WTC11 (cell line): ENCODE measurements around the gene SLC26A11.

Source experiments
- CREM ChIP-seq: sonication (generic); formaldehyde crosslinking; IDR thresholded peaks from 2 replicates; pipeline ENCODE4 v1.8.1; 2022; ENCODE audit warnings: mild to moderate bottlenecking, missing genetic modification reagents, moderate library complexity
- HMGA2 ChIP-seq: fragments of 250-450 bp; sonication (Bioruptor Pico); IDR thresholded peaks from 2 replicates; pipeline ENCODE4 v1.4.0; 2021; ENCODE audit warnings: mild to moderate bottlenecking, moderate library complexity
- TF ChIP-seq, protein P1 (sequence below): fragments of 200-600 bp; IDR thresholded peaks from 2 replicates; pipeline ENCODE4 v1.8.0; 2022; ENCODE audit warnings: antibody characterized with exemption
- TF ChIP-seq, protein P2 (sequence below): sonication (generic); formaldehyde crosslinking; IDR thresholded peaks from 2 replicates; pipeline ENCODE4 v1.8.1; 2023; ENCODE audit warnings: mild to moderate bottlenecking, missing genetic modification reagents, moderate library complexity

DNA sequence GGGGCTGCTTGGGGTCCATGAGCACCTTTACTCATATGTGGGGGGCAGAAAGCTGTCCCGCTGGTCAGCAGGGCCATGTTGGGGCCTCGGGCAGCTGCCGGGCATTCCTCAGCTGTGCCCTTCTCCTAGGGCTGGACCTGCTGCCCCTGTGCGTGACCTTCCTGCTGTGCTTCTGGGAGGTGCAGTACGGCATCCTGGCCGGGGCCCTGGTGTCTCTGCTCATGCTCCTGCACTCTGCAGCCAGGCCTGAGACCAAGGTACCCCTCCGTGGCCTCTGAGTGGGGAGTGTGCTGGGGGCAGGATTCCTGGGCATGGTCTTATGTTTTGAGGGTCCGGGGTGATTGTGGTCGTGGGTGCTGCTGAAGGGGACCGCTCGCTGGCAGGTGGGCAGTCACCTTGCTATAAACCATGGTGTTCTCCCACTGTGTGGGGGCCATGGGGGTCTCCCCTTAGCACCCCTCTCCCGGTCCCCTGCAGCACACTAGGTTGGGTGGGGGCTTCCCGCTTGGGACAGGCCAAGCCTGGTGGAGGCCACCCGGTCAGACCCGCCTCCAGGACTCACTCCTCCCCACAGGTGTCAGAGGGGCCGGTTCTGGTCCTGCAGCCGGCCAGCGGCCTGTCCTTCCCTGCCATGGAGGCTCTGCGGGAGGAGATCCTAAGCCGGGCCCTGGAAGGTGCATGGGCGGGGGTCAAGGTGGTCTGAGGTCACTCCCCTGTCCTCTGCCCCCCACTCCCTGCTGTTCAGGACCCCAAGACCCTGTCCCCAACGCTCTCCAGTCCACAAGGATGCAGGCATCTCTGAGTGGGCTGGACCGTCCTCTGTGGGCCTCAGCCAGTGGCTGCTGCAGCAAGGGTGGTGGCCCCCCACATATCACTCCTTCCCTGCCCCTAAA lies 28.0 kb downstream of the SLC26A11 start:
- TF ChIP-seq HMGA2 (CRISPR knock-in tag) (no peak), CREM (CRISPR knock-in tag) (no peak)
- TF ChIP-seq, protein P1, sequence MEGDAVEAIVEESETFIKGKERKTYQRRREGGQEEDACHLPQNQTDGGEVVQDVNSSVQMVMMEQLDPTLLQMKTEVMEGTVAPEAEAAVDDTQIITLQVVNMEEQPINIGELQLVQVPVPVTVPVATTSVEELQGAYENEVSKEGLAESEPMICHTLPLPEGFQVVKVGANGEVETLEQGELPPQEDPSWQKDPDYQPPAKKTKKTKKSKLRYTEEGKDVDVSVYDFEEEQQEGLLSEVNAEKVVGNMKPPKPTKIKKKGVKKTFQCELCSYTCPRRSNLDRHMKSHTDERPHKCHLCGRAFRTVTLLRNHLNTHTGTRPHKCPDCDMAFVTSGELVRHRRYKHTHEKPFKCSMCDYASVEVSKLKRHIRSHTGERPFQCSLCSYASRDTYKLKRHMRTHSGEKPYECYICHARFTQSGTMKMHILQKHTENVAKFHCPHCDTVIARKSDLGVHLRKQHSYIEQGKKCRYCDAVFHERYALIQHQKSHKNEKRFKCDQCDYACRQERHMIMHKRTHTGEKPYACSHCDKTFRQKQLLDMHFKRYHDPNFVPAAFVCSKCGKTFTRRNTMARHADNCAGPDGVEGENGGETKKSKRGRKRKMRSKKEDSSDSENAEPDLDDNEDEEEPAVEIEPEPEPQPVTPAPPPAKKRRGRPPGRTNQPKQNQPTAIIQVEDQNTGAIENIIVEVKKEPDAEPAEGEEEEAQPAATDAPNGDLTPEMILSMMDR: no peak
- TF ChIP-seq, protein P2, sequence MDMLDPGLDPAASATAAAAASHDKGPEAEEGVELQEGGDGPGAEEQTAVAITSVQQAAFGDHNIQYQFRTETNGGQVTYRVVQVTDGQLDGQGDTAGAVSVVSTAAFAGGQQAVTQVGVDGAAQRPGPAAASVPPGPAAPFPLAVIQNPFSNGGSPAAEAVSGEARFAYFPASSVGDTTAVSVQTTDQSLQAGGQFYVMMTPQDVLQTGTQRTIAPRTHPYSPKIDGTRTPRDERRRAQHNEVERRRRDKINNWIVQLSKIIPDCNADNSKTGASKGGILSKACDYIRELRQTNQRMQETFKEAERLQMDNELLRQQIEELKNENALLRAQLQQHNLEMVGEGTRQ: no peak
